OCI-LY7 (cell line): Measurements from ENCODE around the gene NLRP13. TPM values are rescaled to one million over a fixed set of nuclear protein-coding genes. Genes with fewer than 3 reads are reported as not detected.

Experiments
- BruUV-seq: library from RNA; stranded (reverse); fragments of 400-500 nt; replicated peaks from 2 replicates; lab custom pipeline; 2021; lab: Mats Ljungman, UMichigan
- CTCF ChIA-PET: fragments of 300-600 bp; sonication (Branson Sonifier 250); formaldehyde crosslinking; loops from one replicate; lab custom pipeline; 2022; ENCODE audit warnings: antibody characterized with exemption; ENCODE audit not compliant: unreplicated experiment; lab: Charles Lee
- POLR2A ChIA-PET: fragments of 300-600 bp; sonication (Branson Sonifier 250); formaldehyde crosslinking; loops from one replicate; lab custom pipeline; 2022; ENCODE audit warnings: antibody characterized with exemption; lab: Charles Lee
- DNase-seq: peaks from one replicate; pipeline ENCODE4 v3.0.0-alpha.2; 2015; ENCODE audit warnings: low spot score
- H2AFZ ChIP-seq: fragments of 200-600 bp; sonication (generic), shearing (Covaris generic); 2 replicates; pipeline ENCODE4 v1.6.1; 2014; ENCODE audit warnings: mild to moderate bottlenecking, antibody characterized with exemption, low read length, moderate library complexity
- H3K27ac ChIP-seq: fragments of 200-600 bp; sonication (generic); 2 replicates; pipeline ENCODE4 v1.5.1; 2014; ENCODE audit warnings: mixed run types, low read depth, mild to moderate bottlenecking, moderate library complexity, low read length, inconsistent platforms; ENCODE audit not compliant: poor library complexity, severe bottlenecking
- H3K36me3 ChIP-seq: fragments of 200-600 bp; sonication (generic); 2 replicates; pipeline ENCODE4 v1.6.1; 2014; ENCODE audit warnings: mild to moderate bottlenecking, antibody characterized with exemption, low read length, moderate library complexity, mixed read lengths; ENCODE audit not compliant: insufficient read depth
- H3K4me1 ChIP-seq: fragments of 200-600 bp; sonication (generic); 2 replicates; pipeline ENCODE4 v1.5.1; 2014; ENCODE audit warnings: mild to moderate bottlenecking, low read length; ENCODE audit not compliant: insufficient read depth, poor library complexity, severe bottlenecking
- H3K4me2 ChIP-seq: fragments of 200-600 bp; sonication (generic); 2 replicates; pipeline ENCODE4 v1.6.1; 2014; ENCODE audit warnings: mild to moderate bottlenecking, low read length
- H3K4me3 ChIP-seq: fragments of 200-600 bp; sonication (generic); 2 replicates; pipeline ENCODE4 v1.5.1; 2014; ENCODE audit warnings: mild to moderate bottlenecking, low read depth, low read length; ENCODE audit not compliant: poor library complexity, severe bottlenecking
- H3K79me2 ChIP-seq: fragments of 200-600 bp; sonication (generic); 2 replicates; pipeline ENCODE4 v1.6.1; 2016; ENCODE audit warnings: low read depth, mild to moderate bottlenecking, low read length, moderate library complexity, mixed read lengths; ENCODE audit not compliant: insufficient read depth
- H3K9me2 ChIP-seq: fragments of 200-600 bp; sonication (generic); 2 replicates; pipeline ENCODE4 v1.6.1; 2016; ENCODE audit warnings: mild to moderate bottlenecking, low read length, mixed read lengths; ENCODE audit not compliant: insufficient read depth
- H3K9me3 ChIP-seq: fragments of 200-600 bp; sonication (generic); 2 replicates; pipeline ENCODE4 v1.6.1; 2014; ENCODE audit warnings: mild to moderate bottlenecking, mixed run types, low read length, mixed read lengths
- H4K20me1 ChIP-seq: fragments of 200-600 bp; sonication (generic); 2 replicates; pipeline ENCODE4 v1.6.1; 2014; ENCODE audit warnings: mild to moderate bottlenecking, antibody characterized with exemption, low read length, moderate library complexity, mixed read lengths; ENCODE audit not compliant: insufficient read depth
- CTCF ChIP-seq: fragments of 200-600 bp; sonication (generic); conservative IDR thresholded peaks from 2 replicates; pipeline ENCODE4 v1.5.1; 2014; ENCODE audit warnings: mild to moderate bottlenecking, antibody characterized with exemption, low read length, moderate library complexity, mixed read lengths
- EZH2phosphoT487 ChIP-seq: fragments of 200-600 bp; sonication (generic); IDR thresholded peaks from 2 replicates; pipeline ENCODE4 v1.6.1; 2018; ENCODE audit warnings: low read depth, borderline replicate concordance, mild to moderate bottlenecking, mixed run types, antibody characterized with exemption, low read length, moderate library complexity, mixed read lengths
- intact Hi-C: fragments of 100-400 bp; cut with micrococcal nuclease; formaldehyde crosslinking; loops from one replicate; pipeline ENCODE4 v1.10.0; 2022; ENCODE audit not compliant: unreplicated experiment
- total RNA-seq, 2 experiments: library from RNA; depleted of rRNA in 1 of 2; stranded (reverse); fragments of >200 nt in 1 of 2; shearing (Covaris generic) in 1 of 2; gene quantifications; 2 replicates each; pipeline ENCODE4 v1.2.3, GENCODE V29; 2014 to 2022

Gene NLRP13
- total RNA-seq, 2 experiments from 2014 or later: not detected

DNA sequence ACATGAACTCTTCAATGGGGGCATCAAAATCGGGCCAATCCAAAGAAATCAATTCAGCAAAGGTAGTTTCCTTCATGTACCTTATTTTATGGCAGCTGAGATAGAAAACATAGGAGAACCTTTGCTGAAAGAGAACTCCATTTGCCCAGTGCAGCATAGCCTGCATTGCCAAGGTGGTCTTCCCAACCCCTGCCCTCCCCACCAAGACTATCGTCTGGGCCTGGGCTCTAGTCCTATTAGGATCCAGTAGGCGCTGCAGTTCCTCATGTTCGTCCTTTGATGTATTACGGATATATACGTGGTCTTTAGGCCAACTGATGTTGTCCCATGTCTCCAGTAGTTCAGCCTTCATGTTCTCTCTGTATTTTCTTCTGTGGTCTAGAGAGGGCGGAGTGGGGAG is 19.2 kb downstream of the NLRP13 start:
- BruUV-seq: no TSS peak
- Histone ChIP-seq H3K27ac (no peak overlapping the region), H3K9me3 (0 out of 2 replicates have a peak, but pooled peaks cover 4% of the 10 kb centered on the region), H3K4me2 (no peak overlapping the region), H3K9me2 (no peaks in the 10 kb centered on the region), H3K4me1 (no peaks in the 10 kb centered on the region), H2AFZ (no peak overlapping the region), H4K20me1 (no peaks in the 10 kb centered on the region), H3K36me3 (no peaks in the 10 kb centered on the region), H3K79me2 (no peaks in the 10 kb centered on the region), H3K4me3 (no peak overlapping the region)
- ChIA-PET CTCF (no interaction called here), POLR2A (no interaction called here)
- TF ChIP-seq EZH2phosphoT487 (no peak), CTCF (no peak)
- intact Hi-C loops: no loop called here
- no peak for DNase-seq

- H3K36me3 ChIP-seq: no peaks in the 10 kb centered on the region
- no peaks in the 10 kb centered on the region for H3K9me2 ChIP-seq
- ChIA-PET POLR2A (interaction anchor here (0.6 to 1.1 kb wide), 2 partner anchors 28 to 78 kb away, joined by 3 read pairs; no protein-coding TSS in a partner anchor), CTCF (no interaction called here)
- intact Hi-C loops: no loop called here
- H3K27ac ChIP-seq: no peak overlapping the region
- H3K4me2 ChIP-seq: no peak overlapping the region
- H3K4me3 ChIP-seq: no peak overlapping the region
- TF ChIP-seq CTCF (no peak), EZH2phosphoT487 (no peak)
- no peaks in the 10 kb centered on the region for H3K4me1 ChIP-seq
- no peaks in the 10 kb centered on the region for H3K9me3 ChIP-seq
- H2AFZ ChIP-seq: no peak overlapping the region
- no peaks in the 10 kb centered on the region for H3K79me2 ChIP-seq
- no peaks in the 10 kb centered on the region for H4K20me1 ChIP-seq
- no TSS peak for BruUV-seq
- no peak for DNase-seq
Measured at GRCh38 chr19:55909801-55910200, 22.3 kb downstream of the NLRP13 start.

GRCh38 chr19:55907746-55908145 is 24.4 kb downstream of the NLRP13 start:
- Histone ChIP-seq H3K4me1 (no peaks in the 10 kb centered on the region), H2AFZ (no peak overlapping the region), H3K9me2 (no peaks in the 10 kb centered on the region), H3K9me3 (no peaks in the 10 kb centered on the region), H3K36me3 (no peaks in the 10 kb centered on the region), H3K79me2 (no peaks in the 10 kb centered on the region), H3K27ac (no peak overlapping the region), H4K20me1 (no peaks in the 10 kb centered on the region), H3K4me2 (no peak overlapping the region), H3K4me3 (no peak overlapping the region)
- intact Hi-C loops: no loop called here
- no TSS peak for BruUV-seq
- ChIA-PET POLR2A (interaction anchor here (0.6 kb wide), 1 partner anchor 127 kb away, joined by 5 read pairs; no protein-coding TSS in a partner anchor), CTCF (no interaction called here)
- DNase-seq: no peak
- no peak for TF ChIP-seq CTCF
- no peak for TF ChIP-seq EZH2phosphoT487
